CD4-positive, alpha-beta T cell treated with Interferon alpha-2 for 1 hour (primary cell): ENCODE measurements around the gene NOTCH4.
"Not testable (repeated sequence)": the region's sequence is repeated elsewhere in the genome, so short reads cannot be mapped to it uniquely, and the experiment has no call there.

Experiments used
- DNase-seq, 2 donors: peaks; one replicate each; pipeline ENCODE4 v3.0.0-alpha.2; 2020 to 2022

NOTCH4 gene

DNA sequence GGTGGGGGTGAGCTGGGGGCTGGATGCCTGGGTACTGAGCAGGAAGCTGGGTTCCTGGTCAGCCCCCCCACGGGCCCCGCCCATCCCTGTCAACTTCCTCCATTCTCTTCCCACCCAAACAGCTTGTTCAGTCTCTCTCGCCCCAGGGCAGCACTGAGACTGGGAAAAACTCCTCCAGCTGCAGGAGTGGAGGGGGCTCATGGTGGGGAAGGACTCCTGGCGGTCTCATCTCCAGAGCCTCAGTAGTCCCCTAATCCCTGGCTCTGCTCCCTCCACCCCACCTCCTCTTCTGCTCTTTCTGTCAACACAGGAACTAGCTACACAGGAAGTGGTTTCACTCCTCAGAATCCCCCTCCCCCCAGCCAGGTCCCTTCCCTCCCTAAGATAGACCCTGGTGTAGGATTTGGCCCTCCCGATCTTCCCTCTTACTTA, 31.2 kb downstream of the NOTCH4 start, which contains the start of gene GPSM3:
GPSM3 (minus strand) TSS at position 36 of the 432 bp plus-strand sequence. CDS start 130 bp downstream, outside the sequence.
- peak; percentile 47 to 64 for DNase-seq

DNA sequence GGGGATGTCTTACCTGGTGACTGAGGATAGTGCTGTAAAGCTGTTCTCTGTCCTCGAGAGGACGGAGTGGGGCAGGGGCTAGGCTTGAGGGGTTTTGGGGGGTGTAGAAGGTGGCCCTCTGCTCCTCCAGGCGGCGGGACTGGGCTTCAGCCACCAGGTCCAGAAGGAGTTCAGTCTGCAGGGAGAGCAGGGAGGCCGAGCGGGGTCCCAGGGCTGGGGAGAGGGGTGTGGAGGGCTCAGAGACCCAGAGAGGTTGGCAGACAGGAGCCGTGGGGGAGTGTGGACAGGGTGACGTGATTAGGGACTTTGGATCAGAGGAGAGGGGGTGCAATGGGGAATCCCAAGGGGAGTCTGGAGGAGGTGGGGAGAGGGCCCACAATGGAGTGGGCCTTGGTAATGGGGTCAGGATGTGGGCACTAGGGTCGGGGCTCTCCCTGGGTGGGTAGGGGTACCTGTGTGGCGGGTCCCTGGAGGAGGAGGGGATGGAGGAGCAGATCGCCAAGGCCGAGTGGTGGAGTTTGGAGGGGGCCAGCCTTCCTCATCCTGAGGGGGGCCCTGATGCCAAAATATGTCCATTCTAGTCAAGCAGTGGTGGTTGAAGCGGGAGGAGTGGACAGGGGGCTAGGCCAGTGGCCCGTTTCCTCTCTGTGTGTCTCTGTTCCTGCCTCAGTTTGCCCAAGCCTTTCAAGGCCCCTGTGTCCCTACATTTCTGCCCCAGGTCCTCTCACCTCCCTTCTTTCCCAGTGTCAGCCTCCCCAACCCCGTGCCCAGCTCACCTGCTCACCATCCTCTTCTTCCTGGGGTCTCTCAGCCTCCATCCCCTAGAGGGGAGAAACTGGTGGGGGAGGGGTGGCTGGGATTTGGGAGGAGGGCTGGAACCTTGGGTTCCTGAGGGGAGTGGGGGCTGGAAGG, 31.9 kb downstream of the NOTCH4 start:
- peak; percentile 26 to 57 for DNase-seq

DNA sequence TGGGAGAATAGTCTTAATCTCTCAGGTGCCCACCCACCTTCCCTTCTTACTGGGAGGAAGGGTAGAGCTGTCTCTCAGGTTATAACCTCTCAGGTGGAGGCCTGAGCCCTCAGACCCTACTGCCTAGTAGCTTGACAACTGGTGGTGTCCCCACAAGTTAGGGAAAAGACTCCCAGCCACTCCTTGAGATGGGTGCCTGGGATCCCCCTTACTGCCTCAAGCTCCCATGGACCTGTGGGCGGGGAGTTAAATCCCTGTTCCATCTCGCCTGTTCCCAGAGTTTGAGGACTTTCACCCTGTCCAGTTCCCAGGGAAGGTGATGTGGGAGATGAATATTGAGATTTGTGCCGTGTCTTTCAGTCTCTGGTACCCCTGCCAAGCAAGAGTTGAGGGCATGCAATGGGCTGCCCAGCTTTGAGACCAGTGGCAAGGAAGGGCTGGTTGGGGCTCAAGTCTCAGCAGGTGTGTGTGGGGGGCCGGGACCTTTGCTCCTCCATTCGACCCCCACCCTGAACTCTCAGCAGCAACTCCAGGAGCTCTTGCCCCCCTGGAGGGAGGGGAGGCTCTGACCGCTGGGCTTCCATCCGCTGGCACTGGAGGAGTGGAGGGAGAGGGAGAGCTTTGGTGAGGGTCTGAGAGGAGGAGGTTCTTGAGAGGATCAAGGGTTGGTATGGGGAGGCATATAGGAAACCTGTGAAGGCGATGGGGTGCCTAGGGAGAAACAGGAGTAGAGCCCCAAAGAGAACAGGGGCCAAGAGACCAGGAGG, 32.8 kb downstream of the NOTCH4 start:
- peak in 1 of 2 donors; percentile 20 for DNase-seq

DNA sequence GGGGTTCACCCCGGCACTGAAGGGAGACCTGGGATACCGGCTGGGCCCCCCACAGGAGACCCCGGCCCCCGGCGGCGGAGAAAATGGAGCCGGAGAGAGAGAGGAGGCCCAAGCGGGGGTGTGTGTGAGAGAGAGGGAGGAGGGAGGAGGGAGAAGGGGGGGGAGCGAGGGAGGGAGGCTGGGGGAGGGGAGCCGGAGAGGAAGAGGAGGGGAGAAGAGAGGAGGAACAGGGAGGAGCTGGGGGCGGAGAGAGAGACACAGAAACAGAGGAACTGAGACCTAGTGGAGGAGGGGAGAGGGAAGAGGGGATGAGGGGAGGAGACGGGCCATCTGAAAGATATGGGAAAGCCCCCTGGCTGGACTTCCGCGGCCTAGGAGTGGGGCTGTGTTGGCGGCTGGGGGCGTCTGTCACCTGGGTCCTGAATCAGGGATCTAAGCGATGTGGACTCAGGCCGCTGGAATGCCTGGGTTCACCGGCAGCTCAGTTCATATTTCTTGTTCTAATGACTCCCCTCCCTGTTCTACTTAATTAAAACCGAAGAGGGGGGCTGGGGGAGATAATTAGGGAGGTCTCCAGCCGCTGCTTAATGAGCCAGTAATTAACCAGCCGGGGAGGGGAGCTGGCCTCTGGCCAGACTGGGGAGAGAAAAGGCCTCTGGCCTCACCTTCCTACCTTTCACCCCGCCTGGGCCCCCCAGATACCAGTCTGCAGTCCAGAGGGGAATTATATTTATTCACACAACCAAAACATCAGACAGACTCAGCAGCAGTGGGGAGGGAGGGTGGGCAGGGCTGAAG, 33.6 kb downstream of the NOTCH4 start, which contains the start of gene PBX2:
PBX2 (minus strand) TSS at position 149 of the 798 bp plus-strand sequence. CDS start 287 bp downstream, outside the sequence.
- DNase-seq, result peak; percentile 93

DNA sequence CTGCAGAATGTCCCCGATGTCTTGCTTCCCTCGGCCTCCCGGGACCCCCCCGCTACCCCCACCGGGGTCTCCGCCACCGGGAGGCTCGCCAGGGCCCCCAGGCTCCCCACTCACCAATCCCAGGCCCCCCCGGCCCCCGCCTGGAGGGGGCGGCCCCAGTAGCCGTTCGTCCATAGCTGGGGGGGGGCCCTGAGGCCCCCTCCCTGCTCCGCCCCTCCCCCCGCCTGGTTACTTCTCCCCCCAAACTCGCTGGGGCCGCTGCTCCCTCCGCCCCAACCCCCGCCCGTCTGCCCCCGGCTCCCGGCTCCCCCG, 34.2 kb downstream of the NOTCH4 start:
- no peak for DNase-seq

DNA sequence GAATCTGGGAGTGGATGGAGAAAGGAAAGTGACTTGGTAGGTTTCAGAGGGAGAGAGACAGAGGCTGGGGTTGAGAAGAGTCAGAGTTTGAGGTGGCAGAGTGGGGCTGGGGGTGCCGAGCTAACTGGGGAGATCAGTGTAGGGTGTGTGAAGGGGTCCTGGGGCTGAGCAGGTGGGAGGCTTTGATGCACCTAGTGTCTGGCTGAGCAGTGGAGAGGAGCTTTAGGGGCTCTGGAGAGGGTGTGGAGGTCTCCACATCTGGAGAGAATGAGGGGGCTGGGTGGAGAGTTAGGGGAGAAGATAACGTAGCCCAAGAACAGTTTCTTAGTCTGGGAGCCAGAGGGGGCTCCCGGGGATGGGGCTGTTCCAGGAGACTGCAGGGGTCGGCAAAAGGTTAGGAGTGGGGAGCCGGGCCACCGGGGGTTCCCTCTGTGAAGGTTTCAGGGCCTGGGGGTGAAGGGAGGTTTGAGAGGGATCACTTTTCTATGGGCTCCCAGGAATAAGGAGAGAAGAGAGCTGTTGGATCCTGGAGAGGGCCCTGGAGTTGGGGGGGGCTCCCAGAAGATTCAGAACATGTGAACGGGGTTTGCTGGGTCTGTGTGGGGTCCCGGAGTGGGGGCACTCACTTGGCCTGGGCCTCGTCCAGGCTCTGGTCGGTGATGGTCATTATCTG, 34.7 kb downstream of the NOTCH4 start:
- DNase-seq, result no peak

DNA sequence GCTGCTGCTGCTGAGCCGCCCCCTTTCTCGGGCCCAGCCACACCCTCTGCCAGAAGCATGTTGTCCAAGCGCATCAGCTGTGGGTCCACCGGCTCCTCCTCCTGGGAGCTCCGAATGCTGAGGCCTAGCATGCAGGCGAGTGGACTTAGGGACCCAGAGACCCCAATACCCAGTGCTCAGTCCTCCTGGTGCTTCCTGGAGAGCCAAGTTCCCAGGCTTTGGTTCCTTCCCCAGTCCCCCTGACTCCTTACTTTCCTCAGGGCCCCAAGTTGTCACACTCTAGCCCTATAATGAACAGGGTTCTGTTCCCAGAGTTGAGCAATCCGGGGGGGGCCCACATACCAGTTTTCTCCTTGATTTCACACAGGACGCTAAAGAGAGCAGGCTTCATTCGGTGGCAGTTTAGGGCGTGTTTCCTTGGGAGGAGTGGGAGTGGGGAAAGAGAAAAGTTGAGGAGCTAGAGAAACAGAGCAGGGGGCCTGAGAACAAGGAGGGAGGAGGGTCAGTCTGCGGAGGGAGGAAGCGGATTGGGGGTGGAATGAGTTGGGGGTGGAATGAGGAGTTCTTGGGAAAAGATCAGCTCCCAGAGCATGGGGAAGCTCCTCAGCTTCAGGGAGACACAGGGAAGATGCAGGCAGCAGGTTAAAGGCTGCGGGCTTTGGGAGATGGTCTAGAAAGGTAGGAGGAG, 35.3 kb downstream of the NOTCH4 start:
- DNase-seq, result no peak

DNA sequence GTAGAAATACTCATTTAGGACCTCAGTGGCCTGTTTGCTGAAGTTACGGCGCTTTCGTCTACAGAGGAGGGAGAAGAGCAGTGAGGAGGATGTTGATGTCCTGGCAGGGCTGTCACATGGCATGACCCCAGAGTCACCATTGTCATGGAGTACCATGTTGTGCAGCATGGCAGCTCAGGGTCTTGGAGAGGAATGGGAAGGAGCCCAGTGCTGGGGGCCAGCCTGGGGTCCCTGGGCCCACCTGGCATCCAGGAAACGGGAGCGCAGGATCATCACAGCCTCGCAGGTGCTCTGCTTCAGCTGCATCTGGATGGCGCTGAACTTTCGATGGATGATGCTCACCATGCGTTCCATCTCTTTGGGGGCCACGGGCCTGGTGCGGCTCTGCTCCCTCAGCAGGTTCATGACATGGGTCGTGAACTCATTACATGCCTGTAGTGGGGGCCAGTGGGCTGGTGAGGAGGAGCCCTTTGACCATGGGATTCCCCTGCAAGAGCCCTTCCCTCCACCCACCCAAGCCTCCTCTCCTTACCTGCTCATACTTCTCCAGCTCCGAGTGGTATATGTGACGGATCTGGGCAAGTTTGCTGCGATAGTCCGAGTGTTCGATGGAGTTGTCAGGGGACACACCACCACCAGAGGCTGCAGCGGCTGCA, 36.0 kb downstream of the NOTCH4 start:
- not testable (repeated sequence) for DNase-seq

DNA sequence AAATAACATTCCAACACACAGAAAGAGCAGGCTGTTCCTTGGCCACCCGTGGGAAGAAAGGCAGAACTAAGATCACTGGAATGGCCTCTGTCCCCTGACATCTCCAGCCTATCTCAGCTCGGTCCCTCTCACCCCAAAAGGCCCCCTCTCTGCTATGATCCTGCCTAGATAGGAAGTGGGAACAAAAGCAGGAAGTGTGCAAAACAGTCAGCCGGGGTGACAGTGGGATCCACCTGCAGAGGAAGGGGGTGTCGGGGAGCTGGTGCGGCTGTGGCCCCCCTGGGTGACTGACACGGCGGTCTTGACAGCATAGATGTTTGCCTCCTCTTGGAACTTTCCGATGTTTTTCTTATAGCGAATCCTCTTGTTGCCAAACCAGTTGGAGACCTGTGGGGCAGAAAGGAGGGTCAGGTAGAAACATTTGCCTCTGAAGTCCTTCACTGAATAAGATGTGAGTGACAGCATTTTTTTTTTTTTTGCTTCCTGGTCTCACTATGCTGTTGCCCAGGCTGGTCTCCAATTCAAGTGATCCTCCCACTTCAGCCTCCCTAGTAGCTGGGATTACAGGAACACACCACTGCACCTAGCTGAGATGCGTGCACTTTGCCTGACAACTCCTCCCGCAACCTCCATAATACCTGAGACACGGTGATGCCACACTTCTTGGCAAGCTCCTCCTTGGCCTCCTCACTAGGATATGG, 36.7 kb downstream of the NOTCH4 start:
- DNase-seq, result no peak

DNA sequence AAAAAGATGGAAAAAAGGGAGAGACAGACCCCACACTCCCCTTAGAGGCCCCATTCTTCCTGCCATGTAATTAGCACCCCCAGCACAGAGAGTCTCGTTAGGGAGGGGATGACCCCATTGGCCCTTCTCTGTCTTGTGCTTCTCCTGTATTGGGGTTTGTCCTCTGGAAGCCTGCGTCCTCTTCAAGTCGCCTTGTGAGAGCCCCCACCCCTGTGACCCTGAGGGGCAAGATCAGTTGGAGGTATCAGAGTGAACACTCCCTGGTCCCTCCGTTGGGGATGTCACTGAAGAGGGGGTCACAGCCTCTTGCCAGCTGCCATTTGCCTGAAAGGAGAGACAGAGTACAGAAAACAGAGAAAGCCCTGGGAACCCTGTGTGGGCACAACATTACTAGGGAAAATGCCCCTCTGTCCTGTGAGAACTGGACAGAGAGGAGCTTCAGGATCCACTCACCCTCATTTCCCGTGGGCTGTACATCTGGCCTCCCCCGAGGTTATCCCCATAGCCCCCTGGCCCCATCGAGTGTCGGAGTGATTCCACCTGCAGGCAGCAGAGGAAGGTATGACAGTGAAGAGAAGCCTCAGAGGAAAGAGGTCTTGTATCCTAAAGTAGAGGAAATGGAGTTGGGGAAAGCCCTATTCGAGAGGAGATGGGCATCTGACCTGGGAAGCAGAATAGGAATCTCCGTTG, 37.6 kb downstream of the NOTCH4 start:
- DNase-seq, result not testable (repeated sequence)

DNA sequence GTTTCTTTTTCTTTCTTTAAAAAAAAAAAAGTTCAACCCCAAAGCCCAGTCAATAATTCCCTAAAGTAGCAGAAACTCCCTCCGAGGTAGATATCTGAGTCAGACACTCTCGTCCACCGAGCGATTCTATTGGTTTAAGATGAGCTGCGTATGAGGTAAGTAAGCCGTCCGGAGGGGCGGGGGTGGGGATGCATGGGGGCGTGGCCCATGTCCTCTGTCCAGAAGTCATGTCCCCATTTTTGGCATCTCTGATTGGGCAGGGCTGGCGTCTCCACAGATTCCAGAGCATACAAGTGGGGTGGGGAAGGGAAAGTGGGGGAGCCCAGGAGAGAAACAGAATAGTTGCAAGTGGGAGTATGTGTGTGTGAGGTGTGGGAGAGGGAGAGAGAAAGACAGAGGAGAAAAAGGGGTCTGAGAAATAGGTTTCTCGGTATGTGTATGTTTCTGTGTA, 38.2 kb downstream of the NOTCH4 start:
- DNase-seq, result peak; percentile 45 to 78

DNA sequence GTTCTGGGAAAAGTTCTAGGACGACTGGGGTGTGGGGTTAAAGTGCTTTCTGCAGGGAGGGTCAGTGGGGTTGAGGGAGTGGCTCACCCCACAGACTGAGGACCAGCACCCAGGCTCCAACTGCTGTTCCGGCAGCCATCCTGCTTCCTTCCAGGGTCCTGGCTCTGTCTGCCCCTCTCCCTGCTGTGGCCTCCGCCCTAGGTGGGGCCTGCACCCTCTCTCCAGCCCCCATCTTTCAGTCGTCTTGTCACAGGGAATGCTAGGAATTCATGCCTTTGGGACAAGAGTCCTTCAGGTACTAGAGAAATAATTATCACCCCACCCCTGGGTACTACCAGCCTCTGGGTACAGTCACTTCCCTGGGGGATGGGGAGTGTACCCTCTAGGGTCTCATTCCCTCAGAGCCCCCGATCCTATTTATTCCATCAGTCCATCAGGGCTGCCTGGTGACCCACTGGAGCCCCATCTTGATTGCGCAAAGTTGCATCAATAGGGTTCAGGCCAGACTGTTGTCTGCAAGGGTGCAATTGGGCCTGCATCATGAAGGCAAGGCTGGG, 39.7 kb downstream of the NOTCH4 start, which contains the start of gene AGER:
AGER (minus strand) TSS at position 170 of the 557 bp plus-strand sequence; CDS start at position 139, 31 bp downstream.
- DNase-seq, result no peak

DNA sequence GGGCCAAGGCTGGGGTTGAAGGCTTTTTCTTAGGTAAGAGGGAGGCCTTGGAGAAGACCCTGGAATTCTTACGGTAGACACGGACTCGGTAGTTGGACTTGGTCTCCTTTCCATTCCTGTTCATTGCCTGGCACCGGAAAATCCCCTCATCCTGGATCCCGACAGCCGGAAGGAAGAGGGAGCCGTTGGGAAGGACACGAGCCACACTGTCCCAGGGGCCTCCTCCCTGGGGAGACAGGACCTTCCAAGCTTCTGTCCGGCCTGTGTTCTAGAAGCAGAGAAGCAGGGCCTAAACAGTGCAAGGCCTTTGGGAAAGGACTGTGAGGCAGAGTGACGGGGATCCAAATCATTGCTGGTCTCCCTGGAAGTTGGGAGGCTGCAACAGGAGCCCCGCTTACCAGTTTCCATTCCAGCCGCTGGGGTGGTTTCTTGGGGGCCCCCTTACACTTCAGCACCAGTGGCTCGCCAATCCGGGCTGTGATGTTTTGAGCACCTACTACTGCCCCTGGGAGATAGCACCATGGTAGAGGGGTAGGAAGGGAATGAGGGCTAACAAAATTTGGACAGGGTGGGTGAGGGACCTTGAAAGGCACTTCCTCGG, 40.3 kb downstream of the NOTCH4 start:
- DNase-seq, result no peak

DNA sequence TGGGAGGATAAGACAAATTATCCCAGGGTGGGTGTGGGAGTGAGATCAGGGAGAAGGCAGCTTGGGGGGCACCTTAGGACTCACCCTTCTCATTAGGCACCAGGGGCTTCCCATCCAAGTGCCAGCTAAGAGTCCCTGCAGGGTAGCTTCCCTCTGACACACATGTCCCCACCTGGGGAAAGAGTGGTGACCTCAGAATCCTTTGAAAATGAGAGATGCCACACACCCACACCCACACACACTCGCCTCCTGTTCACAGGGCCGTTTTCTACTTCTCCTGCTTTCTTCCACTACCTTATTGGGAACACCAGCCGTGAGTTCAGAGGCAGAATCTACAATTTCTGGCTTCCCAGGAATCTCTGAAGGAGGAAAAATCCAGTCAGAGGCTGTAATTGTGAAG, 40.8 kb downstream of the NOTCH4 start:
- no peak for DNase-seq

DNA sequence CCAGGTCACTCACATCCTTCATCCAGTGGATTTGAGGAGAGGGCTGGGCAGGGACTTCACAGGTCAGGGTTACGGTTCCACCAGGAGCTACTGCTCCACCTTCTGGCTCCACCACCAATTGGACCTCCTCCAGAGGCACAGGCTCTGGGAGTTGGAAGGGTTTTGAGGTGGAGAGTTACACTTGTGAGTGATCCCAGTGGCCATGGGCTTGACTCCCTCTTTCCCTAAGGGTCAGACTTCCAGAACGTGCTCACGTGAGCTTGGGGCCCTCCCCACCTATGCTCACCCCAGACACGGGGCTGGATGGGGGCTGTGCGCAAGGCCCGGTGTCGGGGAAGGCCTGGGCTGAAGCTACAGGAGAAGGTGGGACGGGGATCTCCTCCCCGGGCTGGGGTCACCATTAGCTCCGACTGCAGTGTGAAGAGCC, 41.3 kb downstream of the NOTCH4 start:
- no peak for DNase-seq

DNA sequence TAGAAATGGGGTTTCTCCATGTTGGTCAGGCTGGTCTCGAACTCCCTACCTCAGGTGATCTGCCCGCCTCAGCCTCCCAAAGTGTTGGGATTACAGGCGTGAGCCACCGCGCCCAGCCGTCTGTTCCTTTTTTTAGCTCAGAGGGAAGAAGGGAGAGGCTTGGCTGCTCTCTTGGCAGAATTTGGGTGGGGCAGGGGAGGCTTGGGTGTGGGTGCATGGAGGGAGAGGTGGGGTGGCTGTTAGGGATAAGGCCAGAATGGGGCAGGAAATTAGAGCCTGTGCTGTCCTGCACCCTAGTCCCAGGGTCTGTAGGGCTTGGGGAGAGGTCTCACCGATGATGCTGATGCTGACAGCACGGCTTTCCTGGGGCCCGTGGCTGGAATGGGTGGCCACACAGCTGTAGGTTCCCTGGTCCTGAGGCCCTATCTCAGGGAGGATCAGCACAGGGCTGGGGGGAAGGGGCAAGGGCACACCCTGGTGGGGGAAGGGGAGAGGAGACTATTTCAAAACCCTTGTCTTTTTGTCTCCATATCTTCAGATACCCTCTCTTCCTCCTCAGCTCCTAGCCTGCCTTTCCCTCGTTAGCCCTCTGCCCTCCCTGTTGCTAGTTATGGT, 41.8 kb downstream of the NOTCH4 start:
- no peak for DNase-seq

DNA sequence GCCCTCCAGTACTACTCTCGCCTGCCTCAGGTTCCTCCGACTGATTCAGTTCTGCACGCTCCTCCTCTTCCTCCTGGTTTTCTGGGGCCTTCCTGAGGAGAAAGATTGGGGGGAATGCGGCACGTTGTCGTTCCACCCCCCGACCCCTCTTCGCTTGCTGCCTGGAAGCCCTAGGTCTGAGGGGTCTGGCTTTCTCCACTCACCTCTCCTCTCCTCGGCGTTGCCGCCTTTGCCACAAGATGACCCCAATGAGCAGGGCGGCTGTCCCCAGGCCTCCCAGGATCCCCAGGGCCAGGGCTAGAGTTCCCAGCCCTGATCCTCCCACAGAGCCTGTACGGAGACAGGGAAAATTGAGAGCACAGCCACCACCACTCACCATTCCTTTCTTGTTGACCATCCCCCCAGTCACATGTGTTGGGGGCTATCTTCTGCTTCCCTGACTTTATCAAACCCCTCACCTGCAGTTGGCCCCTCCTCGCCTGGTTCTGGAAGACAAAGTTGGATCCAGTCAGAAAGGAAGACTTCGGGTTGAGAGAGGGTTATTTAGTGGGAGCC, 42.6 kb downstream of the NOTCH4 start:
- DNase-seq, result no peak
